T-cell (primary cell): ENCODE results near the gene PECR. TPM values are rescaled to one million over a fixed set of nuclear protein-coding genes. Genes with fewer than 3 reads are reported as not detected.

Experiments
- ATAC-seq, 4 experiments: fragments of 200-7000 bp in 3 of 4; fragments of 150-1000 bp in 1 of 4; cut with Tn5 transposase; replicated peaks in 1 of 4; 1 replicate in 3 of 4; 2 replicates in 1 of 4; pipeline ENCODE4 v1.10.0; 2021; ENCODE audit warnings: moderate library complexity in 3 of 4, mild to moderate bottlenecking in 2 of 4, moderate number of reproducible peaks in 1 of 4
- CTCF ChIA-PET, 2 donors: fragments of 300-600 bp; sonication (Branson Sonifier 250); formaldehyde crosslinking; loops; one replicate each; lab custom pipeline; 2022; ENCODE audit warnings: antibody characterized with exemption in 2 of 2; lab: Charles Lee
- POLR2A ChIA-PET, 2 donors: fragments of 300-600 bp; sonication (Branson Sonifier 250); formaldehyde crosslinking; loops; one replicate each; lab custom pipeline; 2022; ENCODE audit warnings: antibody characterized with exemption in 2 of 2; lab: Charles Lee
- DNase-seq, 35 experiments: peaks; one replicate each; pipeline versions ENCODE4 v3.0.0 to v3.0.0-alpha.2; 2013 to 2023
- H3K27ac ChIP-seq: one replicate; pipeline ENCODE4 v1.5.1; 2013; ENCODE audit warnings: low read length
- H3K27me3 ChIP-seq, 2 experiments: replicated peaks in 1 of 2; 1 replicate in 1 of 2; 2 replicates in 1 of 2; pipeline versions ENCODE4 v1.6.1 to v1.7.0; 2013; ENCODE audit warnings: low read length in 1 of 2, mixed read lengths in 1 of 2; ENCODE audit not compliant: control insufficient read depth in 2 of 2, insufficient read depth in 2 of 2; ENCODE audit errors: extremely low read depth in 1 of 2
- H3K36me3 ChIP-seq, 2 donors: 1 replicate in 1 of 2; 2 replicates in 1 of 2; pipeline versions ENCODE4 v1.6.1 to v1.7.0; 2013; ENCODE audit warnings: low read length in 1 of 2; ENCODE audit not compliant: control insufficient read depth in 2 of 2, insufficient read depth in 1 of 2; ENCODE audit errors: extremely low read depth in 1 of 2
- H3K4me1 ChIP-seq, 2 experiments: 1 replicate in 1 of 2; 2 replicates in 1 of 2; pipeline versions ENCODE4 v1.6.1 to v1.7.0; 2013; ENCODE audit warnings: low read length in 2 of 2, mixed read lengths in 1 of 2; ENCODE audit not compliant: insufficient read depth in 2 of 2, control insufficient read depth in 1 of 2; ENCODE audit errors: extremely low read depth in 1 of 2
- H3K4me3 ChIP-seq, 2 donors: 1 replicate in 1 of 2; 2 replicates in 1 of 2; pipeline versions ENCODE4 v1.5.1 to v1.7.0; 2013; ENCODE audit warnings: mild to moderate bottlenecking in 2 of 2, low read length in 1 of 2, moderate library complexity in 1 of 2; ENCODE audit not compliant: control insufficient read depth in 1 of 2; ENCODE audit errors: extremely low read depth in 1 of 2
- H3K9me3 ChIP-seq: 2 replicates; pipeline ENCODE4 v1.7.0; 2013
- H3K27ac Mint-ChIP-seq, 2 donors: one replicate each; pipeline ENCODE4 v1.8.0; 2020 to 2021; ENCODE audit warnings: mild to moderate bottlenecking in 2 of 2, mixed read lengths in 2 of 2
- H3K27me3 Mint-ChIP-seq, 2 donors: one replicate each; pipeline ENCODE4 v1.8.0; 2021 to 2022; ENCODE audit warnings: mixed read lengths in 2 of 2
- H3K36me3 Mint-ChIP-seq: one replicate; pipeline ENCODE4 v1.8.0; 2021; ENCODE audit warnings: mixed read lengths
- H3K4me1 Mint-ChIP-seq, 3 donors: one replicate each; pipeline ENCODE4 v1.8.0; 2020 to 2022; ENCODE audit warnings: mixed read lengths in 3 of 3, mild to moderate bottlenecking in 1 of 3
- H3K4me3 Mint-ChIP-seq, 3 donors: one replicate each; pipeline ENCODE4 v1.8.0; 2020 to 2022; ENCODE audit warnings: mild to moderate bottlenecking in 3 of 3, mixed read lengths in 3 of 3, moderate library complexity in 3 of 3
- H3K9me3 Mint-ChIP-seq, 3 donors: one replicate each; pipeline ENCODE4 v1.8.0; 2020 to 2022; ENCODE audit warnings: mixed read lengths in 3 of 3
- WGBS: methylation state at CpG from one replicate; pipeline ENCODE4 v1.1.5; 2013; ENCODE audit warnings: missing lambda C conversion rate; ENCODE audit not compliant: insufficient coverage; 5-methylcytosine and 5-hydroxymethylcytosine counted together
- total RNA-seq, 35 experiments: library from RNA in 6 of 35; stranded (reverse) in 6 of 35; fragments of 120-200 nt in 1 of 35; gene quantifications; one replicate each; pipeline versions ENCODE4 v1.2.1 to v1.2.4 and lab custom pipeline; 2013 to 2026

The PECR gene
- total RNA-seq, 5 donors from 2014 or later (not counting 1 experiment from before 2014, with no cell fraction given): 17.4 to 26.2 (median 20.6) TPM

DNA sequence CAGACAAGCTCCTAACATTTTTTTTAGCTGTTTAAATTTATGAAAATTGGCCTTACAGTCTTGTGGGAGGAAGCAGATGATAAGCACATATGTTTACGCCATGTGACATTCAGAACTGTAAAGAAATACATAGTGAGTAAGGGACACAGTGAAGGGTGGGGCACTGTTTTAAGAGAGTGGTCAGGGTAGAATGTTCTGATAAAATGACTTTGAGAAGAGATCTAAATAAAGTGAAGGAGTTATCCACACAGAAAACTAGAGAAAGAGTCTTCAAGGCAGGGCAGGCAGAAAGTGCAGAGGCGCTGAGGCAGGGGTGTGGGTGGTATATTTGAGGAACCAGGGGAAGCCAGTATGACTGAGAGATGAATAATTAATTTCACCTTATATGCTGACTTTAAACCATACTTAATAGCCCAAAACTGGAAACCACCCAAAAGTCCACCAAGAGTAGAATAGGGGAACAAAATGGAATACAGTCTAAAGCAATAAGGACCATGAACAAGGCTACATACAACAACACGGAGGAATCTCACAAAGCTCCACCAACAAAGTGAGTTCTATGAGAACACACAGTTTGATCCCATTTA is 76.8 kb downstream of the PECR start:
- H3K4me1 Mint-ChIP-seq: peaks cover 35 to 44% (median 44%) of the 10 kb centered on the region in 3 donors

DNA sequence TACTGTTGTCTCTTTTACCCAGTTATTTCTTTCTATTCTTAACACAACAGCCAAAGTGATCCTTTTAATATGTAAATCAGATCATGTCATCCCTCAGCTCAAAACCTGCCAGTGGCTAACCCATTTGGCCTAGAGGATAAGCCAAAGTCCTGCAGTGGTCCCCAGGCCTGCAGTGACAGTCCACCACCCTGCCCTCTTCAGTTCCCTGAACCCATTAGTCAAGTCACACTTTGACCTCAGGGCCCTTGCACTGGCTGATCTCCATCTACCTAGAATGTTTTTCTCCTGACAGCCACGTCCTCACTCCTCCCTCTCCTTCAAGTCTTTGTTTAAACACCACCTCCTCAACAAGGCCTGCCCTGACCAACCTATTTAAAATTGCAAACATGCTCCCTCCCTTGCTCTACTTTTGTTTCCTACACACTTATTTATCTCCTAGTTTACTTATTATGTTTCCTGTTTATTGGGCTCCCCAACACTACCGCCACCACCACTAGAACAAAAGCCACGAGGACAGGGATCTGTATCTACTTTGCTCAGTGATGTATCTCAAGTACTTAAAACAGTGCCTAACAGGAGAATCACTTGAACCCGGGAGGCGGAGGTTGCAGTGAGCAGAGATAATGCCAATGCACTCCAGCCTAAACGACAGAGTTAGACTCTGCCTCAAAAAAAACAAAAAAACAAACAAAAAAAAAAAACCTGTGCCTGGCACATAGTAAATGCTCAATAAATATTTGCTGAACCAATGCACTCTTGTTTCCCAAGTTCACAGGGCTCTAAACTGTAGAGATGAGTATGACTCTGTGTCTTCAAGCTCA is 77.5 kb downstream of the PECR start:
- H3K36me3 Mint-ChIP-seq: no peaks in the 10 kb centered on the region
- H3K9me3 ChIP-seq: no peaks in the 10 kb centered on the region
- ChIA-PET POLR2A (interaction anchor here in 1 of 2 donors (0.6 kb wide), 1 partner anchor 280 kb away, joined by 3 read pairs; no protein-coding TSS in a partner anchor), CTCF (interaction anchor here (0.5 to 0.6 kb wide), 2 partner anchors 19 to 84 kb away, joined by 3 read pairs; no protein-coding TSS in a partner anchor)
- H3K36me3 ChIP-seq: no peaks in the 10 kb centered on the region
- H3K4me1 ChIP-seq: peaks cover 21 to 37% of the 10 kb centered on the region in 2 experiments
- WGBS: 53% methylated on average over 5 of the region's 6 CpGs
- H3K27ac ChIP-seq: no peak overlapping the region
- DNase-seq (no peak), ATAC-seq (no peak)
- no peaks in the 10 kb centered on the region for H3K27me3 Mint-ChIP-seq
- H3K4me3 Mint-ChIP-seq: no peak overlapping the region
- H3K4me3 ChIP-seq: no peak overlapping the region
- H3K27me3 ChIP-seq: no peaks in the 10 kb centered on the region
- peak overlapping the region; percentile 12 to 63 for H3K27ac Mint-ChIP-seq
- peaks cover 35 to 44% (median 44%) of the 10 kb centered on the region in 3 donors for H3K4me1 Mint-ChIP-seq
- no peaks in the 10 kb centered on the region for H3K9me3 Mint-ChIP-seq

More for the DNA sequence above, 76.8 kb downstream of the PECR start:
- ChIA-PET POLR2A (interaction anchor here (0.6 kb wide), 2 partner anchors 11 to 59 kb away, joined by 6 to 10 read pairs; no protein-coding TSS in a partner anchor), CTCF (interaction anchor here (0.5 to 1.6 kb wide), 6 partner anchors 18 to 85 kb away, joined by 3 to 11 read pairs (median 3); no protein-coding TSS in a partner anchor)
- Histone ChIP-seq H3K27ac (no peak overlapping the region), H3K9me3 (no peaks in the 10 kb centered on the region), H3K4me1 (peaks cover 21 to 37% of the 10 kb centered on the region in 2 experiments), H3K4me3 (no peak overlapping the region), H3K27me3 (no peaks in the 10 kb centered on the region), H3K36me3 (no peaks in the 10 kb centered on the region)
- Mint-ChIP-seq H3K36me3 (no peaks in the 10 kb centered on the region), H3K27me3 (no peaks in the 10 kb centered on the region), H3K9me3 (no peaks in the 10 kb centered on the region), H3K27ac (peak overlapping the region in 1 of 2 donors; percentile 50), H3K4me3 (no peak overlapping the region)
- 75% methylated on average over 1 of the region's 3 CpGs for WGBS
- ATAC-seq: no peak
- no peak for DNase-seq

DNA sequence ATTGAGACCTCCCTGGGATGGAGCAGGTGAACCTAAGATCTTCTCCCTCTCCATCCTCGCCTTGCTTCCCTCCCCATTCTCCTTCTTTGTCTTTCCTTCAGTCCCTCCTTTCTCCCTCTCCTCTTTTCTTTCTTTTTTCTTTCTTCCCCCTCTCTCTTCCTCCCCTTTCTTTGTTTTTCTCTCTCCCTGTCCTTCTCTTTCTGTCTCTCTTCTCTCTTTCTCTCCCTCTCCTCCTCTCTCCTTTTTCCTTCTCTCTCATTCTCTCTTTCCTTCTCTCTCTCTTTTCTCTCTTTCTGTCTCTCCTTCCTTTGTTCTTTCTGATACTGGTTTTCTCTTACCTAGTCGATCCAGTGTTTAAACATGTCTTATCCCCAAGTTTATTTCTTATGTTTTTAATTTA is 78.9 kb downstream of the PECR start:
- no peaks in the 10 kb centered on the region for H3K27me3 Mint-ChIP-seq
- ATAC-seq: no peak
- H3K4me3 ChIP-seq: no peak overlapping the region
- no peaks in the 10 kb centered on the region for H3K9me3 Mint-ChIP-seq
- H3K36me3 ChIP-seq: no peaks in the 10 kb centered on the region
- peaks cover under 1% of the 10 kb centered on the region for H3K36me3 Mint-ChIP-seq
- ChIA-PET POLR2A (no interaction called here), CTCF (no interaction called here)
- DNase-seq: no peak
- H3K27ac Mint-ChIP-seq: peak overlapping the region in 1 of 2 donors; percentile 37
- no peak overlapping the region for H3K4me3 Mint-ChIP-seq
- H3K4me1 ChIP-seq: peaks cover 31 to 39% of the 10 kb centered on the region in 2 experiments
- H3K27ac ChIP-seq: no peak overlapping the region
- WGBS: 94% methylated on average over 1 of the region's 2 CpGs
- H3K9me3 ChIP-seq: no peaks in the 10 kb centered on the region
- peaks cover 38 to 47% (median 46%) of the 10 kb centered on the region in 3 donors for H3K4me1 Mint-ChIP-seq
- no peaks in the 10 kb centered on the region for H3K27me3 ChIP-seq

DNA sequence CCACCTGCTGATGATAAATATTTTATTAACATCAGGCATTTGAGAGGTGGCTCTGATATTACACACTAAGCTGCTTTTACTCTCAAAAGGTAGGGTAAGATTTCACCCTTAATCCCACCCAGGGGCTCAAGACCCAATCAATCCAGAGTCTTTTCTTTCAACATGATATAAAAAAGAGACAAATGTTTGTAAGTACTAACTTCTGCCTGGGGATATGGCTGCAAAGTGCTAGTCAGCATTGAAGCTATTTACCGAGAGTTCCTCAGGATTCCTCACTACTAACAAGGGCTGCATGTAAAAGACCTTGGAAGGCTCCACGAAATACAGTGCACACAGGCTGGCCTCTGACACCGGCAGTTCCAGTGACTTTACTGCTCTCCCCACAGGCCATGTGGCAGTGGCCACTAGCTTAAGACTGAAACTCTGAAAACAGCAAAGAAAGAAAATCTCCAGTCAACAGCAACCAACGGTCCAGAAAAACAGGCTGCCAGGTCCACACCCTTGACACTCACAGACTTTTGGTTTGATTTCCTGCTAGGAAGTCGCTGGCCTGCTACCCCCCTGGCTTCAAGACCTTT is 79.4 kb downstream of the PECR start:
- WGBS: 65% methylated on average over 5 of the region's 5 CpGs
- Mint-ChIP-seq H3K4me3 (no peak overlapping the region), H3K9me3 (no peaks in the 10 kb centered on the region), H3K27me3 (no peaks in the 10 kb centered on the region), H3K4me1 (peaks cover 43 to 52% (median 49%) of the 10 kb centered on the region in 3 donors), H3K27ac (peak overlapping the region in 1 of 2 donors; percentile 37), H3K36me3 (peaks cover 6% of the 10 kb centered on the region)
- H3K9me3 ChIP-seq: no peaks in the 10 kb centered on the region
- H3K27ac ChIP-seq: no peak overlapping the region
- peaks cover 33 to 40% of the 10 kb centered on the region in 2 experiments for H3K4me1 ChIP-seq
- CTCF ChIA-PET: no interaction called here
- H3K27me3 ChIP-seq: no peaks in the 10 kb centered on the region
- POLR2A ChIA-PET: no interaction called here
- H3K4me3 ChIP-seq: no peak overlapping the region
- no peaks in the 10 kb centered on the region for H3K36me3 ChIP-seq
- ATAC-seq (no peak), DNase-seq (no peak)

DNA sequence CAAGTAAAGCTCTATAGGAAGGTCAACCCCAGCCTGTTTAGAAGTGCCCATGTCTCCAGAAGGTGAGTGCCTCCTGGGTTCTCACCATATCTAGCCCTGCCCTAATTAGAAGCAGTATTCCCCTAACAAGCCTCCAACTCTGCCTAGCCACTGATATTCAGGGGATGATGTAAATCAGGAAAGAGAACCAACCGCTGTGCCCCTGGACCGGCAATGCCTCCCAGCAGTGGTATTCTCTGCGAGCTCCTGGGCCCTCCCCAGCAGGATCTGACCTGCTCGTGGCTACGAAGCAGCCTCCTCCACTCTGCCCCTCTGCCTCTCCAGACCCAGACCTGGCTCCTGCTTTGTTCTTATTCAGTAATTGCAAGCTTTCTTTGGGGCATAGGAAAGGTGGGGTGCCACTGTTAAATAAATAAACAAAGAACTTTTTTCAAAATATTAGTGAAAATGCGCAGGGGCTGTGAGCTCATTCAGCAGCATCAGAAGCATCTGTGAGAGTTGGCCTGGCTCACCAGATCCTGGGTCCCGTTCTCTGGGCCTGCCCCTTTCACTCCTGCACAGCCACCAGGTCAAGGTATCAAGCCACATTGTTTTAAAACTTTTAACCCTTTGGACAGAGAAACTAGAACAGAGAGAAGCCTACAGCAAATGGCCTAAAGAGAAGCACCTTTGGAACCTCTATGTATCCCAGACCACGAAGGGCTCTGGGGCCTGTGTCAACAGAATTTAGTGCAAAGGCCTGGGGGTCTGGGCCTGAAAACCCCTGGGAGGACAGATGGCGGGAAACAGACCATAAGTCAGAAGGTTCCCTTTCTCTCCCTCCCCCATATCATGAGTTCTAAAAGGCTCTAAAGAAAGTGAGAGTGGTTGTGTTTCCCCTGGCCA is 80.2 kb downstream of the PECR start:
- no peak overlapping the region for H3K4me3 Mint-ChIP-seq
- peaks cover 9% of the 10 kb centered on the region for H3K36me3 Mint-ChIP-seq
- no peak overlapping the region for H3K27ac ChIP-seq
- H3K4me1 Mint-ChIP-seq: peaks cover 37 to 47% (median 43%) of the 10 kb centered on the region in 3 donors
- ATAC-seq (no peak), DNase-seq (no peak)
- WGBS: 76% methylated on average over 2 of the region's 9 CpGs
- H3K4me1 ChIP-seq: peaks cover 27 to 33% of the 10 kb centered on the region in 2 experiments
- ChIA-PET CTCF (no interaction called here), POLR2A (no interaction called here)
- H3K27me3 ChIP-seq: no peaks in the 10 kb centered on the region
- no peaks in the 10 kb centered on the region for H3K9me3 Mint-ChIP-seq
- H3K4me3 ChIP-seq: no peak overlapping the region
- no peaks in the 10 kb centered on the region for H3K9me3 ChIP-seq
- H3K27ac Mint-ChIP-seq: peak overlapping the region in 1 of 2 donors; percentile 30
- no peaks in the 10 kb centered on the region for H3K36me3 ChIP-seq
- no peaks in the 10 kb centered on the region for H3K27me3 Mint-ChIP-seq
